MM.1S (cell line): ENCODE data around the gene SUPT6H.

Source experiments
- DNase-seq: peaks from one replicate; pipeline ENCODE4 v3.0.0-alpha.2; 2015
- H2AFZ ChIP-seq: fragments of 300-600 bp; sonication (generic); 2 replicates; pipeline ENCODE4 v1.6.0; 2016; ENCODE audit warnings: antibody characterized with exemption, low read length
- H3F3A ChIP-seq: fragments of 300-600 bp; sonication (generic); 2 replicates; pipeline ENCODE4 v1.6.1; 2016; ENCODE audit warnings: mild to moderate bottlenecking, antibody characterized with exemption, low read length, moderate library complexity, mixed read lengths; ENCODE audit not compliant: insufficient read depth
- H3K27ac ChIP-seq: fragments of 300-600 bp; sonication (generic); 2 replicates; pipeline ENCODE4 v1.5.1; 2016; ENCODE audit warnings: mild to moderate bottlenecking, low read length
- H3K27me3 ChIP-seq: fragments of 300-600 bp; sonication (generic); replicated peaks from 2 replicates; pipeline ENCODE4 v1.6.0; 2016; ENCODE audit warnings: low read length; ENCODE audit not compliant: insufficient read depth
- H3K36me3 ChIP-seq: fragments of 300-600 bp; sonication (generic); replicated peaks from 2 replicates; pipeline ENCODE4 v1.6.1; 2016; ENCODE audit warnings: mild to moderate bottlenecking, low read length, mixed read lengths; ENCODE audit not compliant: insufficient read depth
- H3K4me1 ChIP-seq: fragments of 300-600 bp; sonication (generic); 2 replicates; pipeline ENCODE4 v1.6.1; 2016; ENCODE audit warnings: low read length, mixed read lengths
- H3K4me2 ChIP-seq: fragments of 300-600 bp; sonication (generic); 2 replicates; pipeline ENCODE4 v1.6.0; 2016; ENCODE audit warnings: low read depth, low read length
- H3K4me3 ChIP-seq: fragments of 300-600 bp; sonication (generic); 2 replicates; pipeline ENCODE4 v1.5.1; 2016; ENCODE audit warnings: low read length, mixed read lengths
- H3K79me2 ChIP-seq: fragments of 300-600 bp; sonication (generic); 2 replicates; pipeline ENCODE4 v1.6.1; 2016; ENCODE audit warnings: mixed run types, low read length, mixed read lengths
- H3K9ac ChIP-seq: fragments of 300-600 bp; sonication (generic); 2 replicates; pipeline ENCODE4 v1.6.1; 2016; ENCODE audit warnings: low read length, mixed read lengths
- H3K9me2 ChIP-seq: fragments of 300-600 bp; sonication (generic); replicated peaks from 2 replicates; pipeline ENCODE4 v1.6.1; 2016; ENCODE audit warnings: mild to moderate bottlenecking, low read length, mixed read lengths; ENCODE audit not compliant: insufficient read depth
- H3K9me3 ChIP-seq: fragments of 300-600 bp; sonication (generic); replicated peaks from 2 replicates; pipeline ENCODE4 v1.6.1; 2016; ENCODE audit warnings: mild to moderate bottlenecking, low read length, mixed read lengths; ENCODE audit not compliant: insufficient read depth
- H4K20me1 ChIP-seq: fragments of 300-600 bp; sonication (generic); 2 replicates; pipeline ENCODE4 v1.6.1; 2016; ENCODE audit warnings: mild to moderate bottlenecking, low read length, moderate library complexity, mixed read lengths; ENCODE audit not compliant: insufficient read depth
- EZH2 ChIP-seq: fragments of 300-600 bp; sonication (generic); optimal IDR thresholded peaks from 2 replicates; pipeline ENCODE3; 2017; ENCODE audit warnings: low read depth, mild to moderate bottlenecking, antibody characterized with exemption, low read length, mixed read lengths
- EZH2phosphoT487 ChIP-seq: fragments of 300-600 bp; sonication (generic); IDR thresholded peaks from 2 replicates; pipeline ENCODE4 v1.6.1; 2018; ENCODE audit warnings: antibody characterized with exemption, low read length
- TF ChIP-seq, protein P1 (sequence below): fragments of 300-600 bp; sonication (generic); IDR thresholded peaks from 2 replicates; pipeline ENCODE4 v1.5.1; 2016; ENCODE audit warnings: antibody characterized with exemption, low read length, mixed read lengths

SUPT6H gene

DNA sequence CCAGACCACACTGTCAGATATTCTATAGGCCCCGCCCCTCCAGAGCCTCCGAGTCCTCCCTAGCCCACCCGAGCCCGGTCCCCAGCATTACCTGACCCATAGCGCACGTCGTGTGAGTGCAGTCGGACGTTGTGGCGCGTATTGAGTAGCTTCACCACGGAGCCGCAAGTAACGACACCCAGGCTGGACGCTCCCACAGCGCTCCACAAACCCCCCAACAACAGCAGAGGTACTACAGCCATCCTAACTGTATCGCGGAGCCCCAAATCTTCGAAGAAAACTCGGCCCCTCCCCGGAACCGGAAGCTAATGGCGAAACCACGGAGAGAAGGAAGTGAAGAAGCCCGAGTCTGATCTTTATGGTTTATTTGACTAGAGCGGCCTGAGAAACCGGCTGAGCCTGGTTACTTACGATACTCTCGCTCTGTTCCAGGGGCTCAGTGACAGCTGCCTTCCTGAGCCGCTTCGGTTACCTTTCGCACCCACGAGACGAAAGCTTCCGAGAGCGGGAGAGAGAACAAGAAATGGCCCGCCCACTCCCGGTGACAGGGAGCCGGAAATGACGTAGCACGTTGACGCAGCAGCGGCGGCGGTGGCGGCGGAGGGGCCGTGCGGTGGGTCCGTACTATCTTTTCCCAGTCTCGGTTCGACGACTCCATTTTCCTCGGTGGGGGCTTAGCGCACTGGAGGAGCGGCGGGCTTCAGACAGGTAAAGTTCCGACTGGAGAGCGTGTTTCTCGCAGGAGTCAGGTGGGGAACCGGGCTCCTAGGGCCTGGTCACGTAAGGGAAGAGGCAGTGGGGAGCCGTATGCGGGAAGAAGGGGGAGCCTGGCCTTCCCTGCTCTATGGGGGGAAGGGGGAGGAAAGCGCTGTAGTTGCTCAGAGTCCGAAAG is at the start of gene SUPT6H, which contains the start of gene SDF2:
TSS of gene SUPT6H (plus strand) at position 571 of the 892 bp plus-strand sequence. CDS start 11,197 bp downstream, outside the sequence.
TSS of gene SDF2 (minus strand) at position 272 of the 892 bp plus-strand sequence. CDS start at position 242, 30 bp downstream.
- H2AFZ ChIP-seq, result peak within 1 kb of the TSS; percentile 94
- H3K4me3 ChIP-seq, result peak within 1 kb of the TSS; percentile 87
- H3K79me2 ChIP-seq, result peaks cover 79% of the 10 kb centered on the region
- H3K27me3 ChIP-seq, result no peaks in the 10 kb centered on the region
- H3K9me3 ChIP-seq, result no peaks in the 10 kb centered on the region
- H4K20me1 ChIP-seq, result no peaks in the 10 kb centered on the region
- peak; percentile 89 for DNase-seq
- H3K4me1 ChIP-seq, result peaks cover 11% of the 10 kb centered on the region
- TF ChIP-seq EZH2phosphoT487 (no peak), EZH2 (no peak)
- TF ChIP-seq, protein P1, sequence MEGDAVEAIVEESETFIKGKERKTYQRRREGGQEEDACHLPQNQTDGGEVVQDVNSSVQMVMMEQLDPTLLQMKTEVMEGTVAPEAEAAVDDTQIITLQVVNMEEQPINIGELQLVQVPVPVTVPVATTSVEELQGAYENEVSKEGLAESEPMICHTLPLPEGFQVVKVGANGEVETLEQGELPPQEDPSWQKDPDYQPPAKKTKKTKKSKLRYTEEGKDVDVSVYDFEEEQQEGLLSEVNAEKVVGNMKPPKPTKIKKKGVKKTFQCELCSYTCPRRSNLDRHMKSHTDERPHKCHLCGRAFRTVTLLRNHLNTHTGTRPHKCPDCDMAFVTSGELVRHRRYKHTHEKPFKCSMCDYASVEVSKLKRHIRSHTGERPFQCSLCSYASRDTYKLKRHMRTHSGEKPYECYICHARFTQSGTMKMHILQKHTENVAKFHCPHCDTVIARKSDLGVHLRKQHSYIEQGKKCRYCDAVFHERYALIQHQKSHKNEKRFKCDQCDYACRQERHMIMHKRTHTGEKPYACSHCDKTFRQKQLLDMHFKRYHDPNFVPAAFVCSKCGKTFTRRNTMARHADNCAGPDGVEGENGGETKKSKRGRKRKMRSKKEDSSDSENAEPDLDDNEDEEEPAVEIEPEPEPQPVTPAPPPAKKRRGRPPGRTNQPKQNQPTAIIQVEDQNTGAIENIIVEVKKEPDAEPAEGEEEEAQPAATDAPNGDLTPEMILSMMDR, result no peak
- peaks cover 2% of the 10 kb centered on the region; the same call in 1 of the 2 replicates for H3K36me3 ChIP-seq
- H3K9ac ChIP-seq, result peak within 1 kb of the TSS; percentile 96
- H3F3A ChIP-seq, result peaks cover 4% of the 10 kb centered on the region; the same call in 1 of the 2 replicates
- H3K9me2 ChIP-seq, result no peaks in the 10 kb centered on the region
- H3K4me2 ChIP-seq, result peak within 1 kb of the TSS; percentile 77
- peak within 1 kb of the TSS; percentile 97 for H3K27ac ChIP-seq

DNA sequence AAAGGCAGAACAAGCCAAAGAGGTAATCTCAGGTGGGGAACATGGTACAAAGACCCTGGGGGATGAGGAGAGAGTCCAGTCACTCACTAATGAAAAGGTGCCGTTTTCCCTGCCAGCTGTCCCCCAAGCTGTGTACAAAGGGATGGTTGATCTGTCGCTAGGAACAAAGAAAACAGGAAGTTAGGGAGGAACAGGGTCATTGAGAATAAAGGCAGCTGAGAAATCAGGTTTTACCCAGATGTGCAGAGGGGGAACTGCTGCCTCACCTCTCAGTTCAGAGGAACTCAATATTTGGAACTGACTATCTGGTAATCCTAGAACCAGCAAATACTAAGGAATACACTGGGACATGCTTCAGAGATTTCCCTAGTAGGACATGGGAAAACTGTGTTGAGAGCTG is 49.5 kb upstream of the SUPT6H start:
- Histone ChIP-seq H3K4me1 (no peaks in the 10 kb centered on the region), H3K9me2 (no peaks in the 10 kb centered on the region), H3K4me2 (no peak overlapping the region), H3K27ac (no peak overlapping the region), H3K9ac (no peak overlapping the region), H3F3A (no peaks in the 10 kb centered on the region; the same call in 1 of the 2 replicates), H3K27me3 (no peaks in the 10 kb centered on the region), H3K36me3 (peaks cover 24% of the 10 kb centered on the region), H3K79me2 (no peaks in the 10 kb centered on the region), H4K20me1 (no peaks in the 10 kb centered on the region), H2AFZ (no peak overlapping the region), H3K4me3 (no peak overlapping the region), H3K9me3 (no peaks in the 10 kb centered on the region)
- DNase-seq, result no peak
- TF ChIP-seq, protein P1, result no peak
- TF ChIP-seq EZH2phosphoT487 (no peak), EZH2 (no peak)

DNA sequence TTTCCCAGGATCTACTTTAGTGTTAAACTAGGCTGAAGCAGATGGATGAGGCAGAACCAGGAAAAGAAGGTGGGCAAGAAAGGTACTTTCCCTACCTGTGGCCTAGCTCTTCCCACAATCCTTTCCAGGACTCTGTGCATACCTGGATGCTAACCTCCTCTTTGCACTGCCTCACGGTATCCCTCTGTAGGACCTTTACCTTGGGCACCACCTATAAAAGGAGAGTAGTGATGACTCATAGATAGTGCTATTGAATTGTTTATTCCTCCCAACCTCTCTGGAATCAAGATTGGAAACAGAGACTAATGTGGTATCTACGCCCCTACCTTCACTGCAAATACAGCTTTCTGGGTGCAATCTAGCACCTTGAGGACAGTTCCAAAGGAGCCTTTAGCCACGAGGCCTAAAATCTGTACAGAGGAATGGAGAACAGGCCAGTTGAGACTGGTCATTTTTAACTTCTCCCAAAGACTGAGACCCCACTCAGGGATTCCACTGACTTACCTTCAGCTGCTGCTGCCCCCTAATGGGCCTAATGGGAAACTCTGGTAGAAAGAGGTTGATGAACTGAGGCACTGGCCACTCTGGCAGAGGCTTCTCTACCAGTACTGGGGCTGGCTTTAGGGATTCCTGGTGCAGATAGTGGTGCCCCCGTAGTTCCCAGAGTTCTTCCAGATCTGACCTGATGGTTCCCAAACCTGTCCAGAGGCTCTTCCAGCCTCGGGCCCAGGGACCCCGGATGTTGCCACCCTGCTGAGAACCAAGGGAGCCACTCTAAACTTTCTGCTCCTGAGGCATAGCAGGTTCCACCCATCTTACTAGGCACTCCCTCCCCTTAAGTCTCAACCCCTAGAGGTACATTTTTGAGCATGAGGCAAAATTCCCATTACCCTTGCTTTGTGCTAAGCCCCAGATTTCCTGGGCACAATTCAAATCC is 48.8 kb upstream of the SUPT6H start:
- Histone ChIP-seq H3K27ac (no peak overlapping the region), H3K9me3 (no peaks in the 10 kb centered on the region), H4K20me1 (no peaks in the 10 kb centered on the region), H3F3A (no peaks in the 10 kb centered on the region; the same call in 1 of the 2 replicates), H3K27me3 (no peaks in the 10 kb centered on the region), H3K4me2 (no peak overlapping the region), H2AFZ (no peak overlapping the region), H3K79me2 (no peaks in the 10 kb centered on the region), H3K4me1 (no peaks in the 10 kb centered on the region), H3K9me2 (no peaks in the 10 kb centered on the region), H3K9ac (no peak overlapping the region), H3K36me3 (peaks cover 24% of the 10 kb centered on the region), H3K4me3 (no peak overlapping the region)
- no peak for TF ChIP-seq EZH2phosphoT487
- TF ChIP-seq, protein P1, result peak; percentile 65
- no peak for TF ChIP-seq EZH2
- DNase-seq, result peak; percentile 27
